Activated naive CD8-positive, alpha-beta T cell treated with anti-CD3 and anti-CD28 coated beads, Interleukin-2, amount 50 U/mL, for 24 hours (primary cell): Measurements from ENCODE around the gene CLEC18A.
"Not testable (repeated sequence)": the region's sequence is repeated elsewhere in the genome, so short reads cannot be mapped to it uniquely, and the experiment has no call there.

Source experiments
- ATAC-seq: fragments of 150-1000 bp; cut with Tn5 transposase; one replicate; pipeline ENCODE4 v1.10.0; 2021
- DNase-seq: peaks from one replicate; pipeline ENCODE4 v3.0.0; 2021
- H3K27ac Mint-ChIP-seq: one replicate; pipeline ENCODE4 v1.8.0; 2021; ENCODE audit warnings: mild to moderate bottlenecking, mixed read lengths
- H3K27me3 Mint-ChIP-seq: one replicate; pipeline ENCODE4 v1.8.0; 2021; ENCODE audit warnings: mixed read lengths
- H3K36me3 Mint-ChIP-seq: one replicate; pipeline ENCODE4 v1.8.0; 2021; ENCODE audit warnings: low read depth, mixed read lengths
- H3K4me1 Mint-ChIP-seq: one replicate; pipeline ENCODE4 v1.8.0; 2021; ENCODE audit warnings: mixed read lengths
- H3K4me3 Mint-ChIP-seq: one replicate; pipeline ENCODE4 v1.8.0; 2021; ENCODE audit warnings: mild to moderate bottlenecking, moderate library complexity, mixed read lengths
- H3K9me3 Mint-ChIP-seq: one replicate; pipeline ENCODE4 v1.8.0; 2021; ENCODE audit warnings: mixed read lengths

Gene CLEC18A

DNA sequence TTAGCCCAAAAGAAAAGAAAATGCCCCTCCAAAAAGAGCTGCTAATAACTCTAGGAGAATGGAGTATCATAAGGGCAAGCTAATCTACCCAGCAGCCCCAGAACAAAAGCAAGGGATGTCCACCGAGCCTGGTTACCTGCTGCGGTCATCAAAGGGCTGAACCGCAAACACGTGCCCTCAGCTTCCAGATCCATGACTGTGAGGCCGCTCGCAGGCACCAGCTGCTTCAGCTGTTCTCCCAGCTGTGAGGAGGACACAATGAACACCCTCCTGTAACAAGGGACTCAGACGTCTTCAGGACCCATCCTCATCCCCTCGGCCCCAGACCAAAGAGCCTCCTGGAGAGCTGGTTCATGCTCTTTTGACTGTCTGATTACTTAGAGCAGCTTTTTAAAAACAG lies 59.5 kb downstream of the CLEC18A start:
- not testable (repeated sequence) for DNase-seq, H3K4me3 Mint-ChIP-seq, H3K4me1 Mint-ChIP-seq, H3K27me3 Mint-ChIP-seq, H3K9me3 Mint-ChIP-seq, ATAC-seq, H3K27ac Mint-ChIP-seq
- peaks cover 12% of the 10 kb centered on the region for H3K36me3 Mint-ChIP-seq

DNA sequence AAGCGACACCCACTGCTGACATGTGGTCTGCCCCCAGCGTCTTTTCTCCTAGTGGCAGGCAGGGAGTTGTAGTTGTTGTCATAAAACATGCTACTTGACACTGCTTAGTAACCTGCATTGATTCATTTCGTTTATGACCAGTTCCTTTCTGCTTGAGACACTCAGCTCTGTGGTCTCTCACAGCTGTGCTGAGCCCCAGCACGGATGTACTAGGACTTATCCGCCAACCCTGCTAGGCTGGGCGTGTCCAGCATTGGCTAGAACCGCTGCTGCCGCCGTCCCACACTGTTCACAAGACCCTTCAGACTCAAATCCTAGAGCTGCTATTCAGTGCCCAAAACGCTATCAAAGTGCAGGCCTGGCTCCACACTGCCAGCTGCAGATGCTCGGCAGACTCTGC lies 60.0 kb downstream of the CLEC18A start:
- not testable (repeated sequence) for H3K9me3 Mint-ChIP-seq, H3K4me3 Mint-ChIP-seq, H3K4me1 Mint-ChIP-seq, H3K27me3 Mint-ChIP-seq, DNase-seq, H3K27ac Mint-ChIP-seq
- ATAC-seq = peak; percentile 36
- peaks cover 15% of the 10 kb centered on the region for H3K36me3 Mint-ChIP-seq

DNA sequence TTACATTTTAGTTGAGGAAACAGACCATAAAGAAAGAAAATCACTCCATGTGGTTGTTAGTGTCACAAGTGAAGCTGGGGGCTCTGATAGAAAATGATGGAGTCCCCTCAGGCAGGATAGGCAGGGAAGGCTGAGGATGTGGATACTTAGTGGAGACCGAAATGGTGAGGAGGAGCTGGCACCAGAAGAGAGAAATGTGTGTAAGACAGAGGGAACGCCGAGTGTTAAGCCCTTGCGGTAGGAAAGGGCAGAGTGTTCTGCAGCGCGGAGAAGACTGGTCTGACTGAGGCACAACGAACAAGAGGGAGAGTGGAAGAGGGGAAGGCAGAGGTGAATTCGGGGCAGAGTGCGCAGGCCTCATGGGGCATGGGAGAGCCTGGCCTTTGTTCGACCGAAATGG lies 61.2 kb downstream of the CLEC18A start:
- H3K4me1 Mint-ChIP-seq, H3K9me3 Mint-ChIP-seq, H3K27ac Mint-ChIP-seq, DNase-seq, H3K27me3 Mint-ChIP-seq, H3K4me3 Mint-ChIP-seq, ATAC-seq: not testable (repeated sequence)
- peaks cover 12% of the 10 kb centered on the region for H3K36me3 Mint-ChIP-seq

DNA sequence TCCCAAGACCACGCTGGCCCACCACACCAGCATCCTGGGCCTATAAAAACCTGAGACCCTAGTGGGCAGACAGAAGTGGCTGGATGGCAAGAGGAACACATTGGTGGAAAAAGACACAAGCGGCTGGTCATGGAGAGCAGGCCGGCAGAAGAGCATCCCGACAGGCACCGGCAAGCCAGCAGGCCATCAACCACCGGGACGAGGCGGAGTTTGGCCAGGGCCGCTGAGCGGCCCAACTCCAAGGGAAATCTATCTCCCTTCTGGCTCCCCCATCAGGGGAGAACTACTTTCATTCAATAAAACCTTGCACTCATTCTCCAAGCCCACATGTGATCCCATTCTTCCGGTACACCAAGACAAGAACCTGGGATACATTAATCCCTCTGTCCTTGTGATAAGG lies 61.8 kb downstream of the CLEC18A start:
- not testable (repeated sequence) for ATAC-seq, H3K4me3 Mint-ChIP-seq

More for the DNA sequence above, 61.8 kb downstream of the CLEC18A start:
- H3K36me3 Mint-ChIP-seq = peaks cover 15% of the 10 kb centered on the region
- H3K27me3 Mint-ChIP-seq, H3K4me1 Mint-ChIP-seq, H3K27ac Mint-ChIP-seq, H3K9me3 Mint-ChIP-seq, DNase-seq: not testable (repeated sequence)
